IMR-90 (cell line): Measurements from ENCODE around the gene NDOR1. TPM values are rescaled to one million over a fixed set of nuclear protein-coding genes. Genes with fewer than 3 reads are reported as not detected.

ENCODE experiments used
- ATAC-seq: fragments of 200-7000 bp; cut with Tn5 transposase; 2 replicates; pipeline ENCODE4 v1.9.1; 2020; ENCODE audit warnings: low read depth, mild to moderate bottlenecking, moderate library complexity
- BruUV-seq: library from RNA; stranded (reverse); fragments of 400-500 nt; replicated peaks from 2 replicates; lab custom pipeline; 2021; lab: Mats Ljungman, UMichigan
- CTCF ChIA-PET: fragments of 300-600 bp; formaldehyde crosslinking; extraction: SDS; loops from one replicate; lab custom pipeline; 2021; ENCODE audit warnings: antibody characterized with exemption; lab: Yijun Ruan, JAX
- POLR2A ChIA-PET: fragments of 300-600 bp; sonication (Branson Sonifier 250); formaldehyde crosslinking; loops from one replicate; lab custom pipeline; 2022; ENCODE audit warnings: antibody characterized with exemption; ENCODE audit not compliant: unreplicated experiment; lab: Charles Lee
- DNase-seq: peaks from one replicate; pipeline ENCODE4 v3.0.0; 2013
- H2AFZ ChIP-seq: replicated peaks from 2 replicates; pipeline ENCODE3; 2013; ENCODE audit warnings: low read length, mild to moderate bottlenecking; ENCODE audit not compliant: poor library complexity
- H2AK5ac ChIP-seq: 2 replicates; pipeline ENCODE4 v1.6.1; 2013; ENCODE audit warnings: low read depth, low read length, inconsistent platforms
- H2AK9ac ChIP-seq: replicated peaks from 2 replicates; pipeline ENCODE3; 2013; ENCODE audit warnings: mild to moderate bottlenecking, low read depth, low read length, moderate library complexity; ENCODE audit not compliant: poor library complexity
- H2BK120ac ChIP-seq: 2 replicates; pipeline ENCODE4 v1.6.1; 2013; ENCODE audit warnings: low read depth, low read length, inconsistent platforms
- H2BK15ac ChIP-seq: 3 replicates; pipeline ENCODE4 v1.6.1; 2013; ENCODE audit warnings: low read depth, low read length, inconsistent platforms
- H2BK20ac ChIP-seq: 2 replicates; pipeline ENCODE4 v1.6.1; 2013; ENCODE audit warnings: low read depth, mild to moderate bottlenecking, inconsistent platforms, low read length, moderate library complexity
- H2BK5ac ChIP-seq: 2 replicates; pipeline ENCODE4 v1.6.1; 2013; ENCODE audit warnings: mild to moderate bottlenecking, low read depth, low read length, inconsistent platforms; ENCODE audit not compliant: poor library complexity, severe bottlenecking
- H3K14ac ChIP-seq: replicated peaks from 2 replicates; pipeline ENCODE4 v1.6.1; 2013; ENCODE audit warnings: low read depth, low read length, inconsistent platforms
- H3K18ac ChIP-seq: 2 replicates; pipeline ENCODE4 v1.6.1; 2013; ENCODE audit warnings: low read depth, low read length, control low read depth
- H3K23ac ChIP-seq: 2 replicates; pipeline ENCODE4 v1.6.1; 2013; ENCODE audit warnings: low read depth, low read length, inconsistent platforms
- H3K27ac ChIP-seq: 2 replicates; pipeline ENCODE4 v1.5.1; 2013; ENCODE audit warnings: mild to moderate bottlenecking, control low read depth, low read length; ENCODE audit not compliant: insufficient read depth
- H3K27me3 ChIP-seq: 2 replicates; pipeline ENCODE4 v1.6.1; 2013; ENCODE audit warnings: low read length; ENCODE audit not compliant: control insufficient read depth, insufficient read depth
- H3K36me3 ChIP-seq: 2 replicates; pipeline ENCODE4 v1.6.1; 2013; ENCODE audit warnings: low read length, mixed read lengths; ENCODE audit not compliant: control insufficient read depth, insufficient read depth
- H3K4ac ChIP-seq: 2 replicates; pipeline ENCODE4 v1.6.1; 2013; ENCODE audit warnings: low read depth, low read length, inconsistent platforms
- H3K4me1 ChIP-seq: 2 replicates; pipeline ENCODE4 v1.6.1; 2013; ENCODE audit warnings: low read length, mixed read lengths; ENCODE audit not compliant: control insufficient read depth, insufficient read depth
- H3K4me2 ChIP-seq: 2 replicates; pipeline ENCODE4 v1.6.1; 2013; ENCODE audit warnings: low read depth, mild to moderate bottlenecking, control low read depth, low read length, moderate library complexity
- H3K4me3 ChIP-seq: 2 replicates; pipeline ENCODE4 v1.5.1; 2013; ENCODE audit warnings: low read depth, mild to moderate bottlenecking, control low read depth, low read length, moderate library complexity; ENCODE audit not compliant: insufficient read depth
- H3K56ac ChIP-seq: 2 replicates; pipeline ENCODE4 v1.6.1; 2013; ENCODE audit warnings: low read length, inconsistent platforms; ENCODE audit not compliant: insufficient read depth; ENCODE audit errors: extremely low read depth
- H3K79me1 ChIP-seq, 2 experiments: 2 replicates each; pipeline ENCODE4 v1.6.1; 2013; ENCODE audit warnings: low read length in 2 of 2, inconsistent platforms in 1 of 2, low read depth in 1 of 2
- H3K9ac ChIP-seq: 2 replicates; pipeline ENCODE4 v1.6.1; 2013; ENCODE audit warnings: low read depth, low read length, control low read depth
- H3K9me1 ChIP-seq: 2 replicates; pipeline ENCODE4 v1.6.1; 2013; ENCODE audit warnings: low read length, inconsistent platforms; ENCODE audit not compliant: insufficient read depth
- H3K9me3 ChIP-seq: 2 replicates; pipeline ENCODE4 v1.6.1; 2013; ENCODE audit warnings: low read length; ENCODE audit not compliant: control insufficient read depth, insufficient read depth
- H4K20me1 ChIP-seq: 2 replicates; pipeline ENCODE4 v1.6.1; 2013; ENCODE audit warnings: low read length, inconsistent platforms; ENCODE audit not compliant: insufficient read depth
- H4K5ac ChIP-seq: 2 replicates; pipeline ENCODE4 v1.6.1; 2013; ENCODE audit warnings: mild to moderate bottlenecking, low read depth, low read length, control low read depth
- H4K8ac ChIP-seq, 2 experiments: 2 replicates each; pipeline ENCODE4 v1.6.1; 2013; ENCODE audit warnings: low read depth in 2 of 2, low read length in 2 of 2, control low read depth in 1 of 2, inconsistent platforms in 1 of 2
- H4K91ac ChIP-seq: 2 replicates; pipeline ENCODE4 v1.6.1; 2013; ENCODE audit warnings: low read depth, low read length, inconsistent platforms; ENCODE audit not compliant: insufficient read depth
- CEBPB ChIP-seq: IDR thresholded peaks from 2 replicates; pipeline ENCODE4 v1.6.1; 2012; ENCODE audit warnings: low read depth, low read length, improper control_type of control experiment
- FOS ChIP-seq: fragments of 150-350 bp; IDR thresholded peaks from 2 replicates; pipeline ENCODE4 v1.6.1; 2016; ENCODE audit warnings: low read depth, low read length
- MAFK ChIP-seq: IDR thresholded peaks from 2 replicates; pipeline ENCODE4 v1.6.1; 2012; ENCODE audit warnings: low read depth, low read length, improper control_type of control experiment
- MAZ ChIP-seq: IDR thresholded peaks from 2 replicates; pipeline ENCODE4 v1.6.1; 2012; ENCODE audit warnings: low read depth, mild to moderate bottlenecking, low read length, improper control_type of control experiment, moderate library complexity, borderline replicate concordance
- MXI1 ChIP-seq: IDR thresholded peaks from 2 replicates; pipeline ENCODE4 v1.6.1; 2012; ENCODE audit warnings: low read depth, mild to moderate bottlenecking, low read length, moderate library complexity, borderline replicate concordance
- NFE2L2 ChIP-seq: fragments of 150-350 bp; IDR thresholded peaks from 2 replicates; pipeline ENCODE4 v1.6.1; 2016; ENCODE audit warnings: low read depth, mild to moderate bottlenecking, low read length
- RAD21 ChIP-seq: IDR thresholded peaks from 2 replicates; pipeline ENCODE4 v1.6.1; 2012; ENCODE audit warnings: low read length, improper control_type of control experiment
- RFX5 ChIP-seq: IDR thresholded peaks from 2 replicates; pipeline ENCODE4 v1.8.0; 2012; ENCODE audit warnings: low read depth, mild to moderate bottlenecking, low read length, moderate library complexity
- SMC3 ChIP-seq: fragments of 150-350 bp; IDR thresholded peaks from 2 replicates; pipeline ENCODE4 v1.6.1; 2016; ENCODE audit warnings: low read depth, mild to moderate bottlenecking, antibody characterized with exemption, low read length, moderate library complexity
- WGBS, 2 experiments: methylation state at CpG; one replicate each; pipeline versions ENCODE4 v1.1.5 to v1.1.7; 2013; ENCODE audit warnings: missing lambda C conversion rate in 2 of 2; ENCODE audit not compliant: insufficient read length in 1 of 2; ENCODE audit errors: extremely low coverage in 2 of 2; 5-methylcytosine and 5-hydroxymethylcytosine counted together
- dilution Hi-C: fragments of 300-500 bp; cut with HindIII; formaldehyde crosslinking; loops from one replicate; pipeline ENCODE4 v1.14.3; 2018; ENCODE audit warnings: low sequenced_read_pairs; ENCODE audit not compliant: unreplicated experiment
- in situ Hi-C: fragments of 300-500 bp; cut with MboI; formaldehyde crosslinking; loops from 3 replicates; pipeline ENCODE4 v1.14.3; 2019; ENCODE audit warnings: low sequenced_read_pairs, inconsistent platforms, mixed read lengths
- intact Hi-C: fragments of 100-400 bp; cut with micrococcal nuclease; formaldehyde crosslinking; loops from 2 replicates; pipeline ENCODE4 v1.10.0; 2022
- polyA plus RNA-seq, 3 experiments: library from polyadenylated mRNA; depleted of rRNA; stranded (reverse); fragments of >200 nt; gene quantifications; 2 replicates each; pipeline ENCODE4 v1.2.3, GENCODE V29; 2012; ENCODE audit warnings: low replicate concordance in 1 of 3
- total RNA-seq: library from RNA; depleted of rRNA; stranded (reverse); fragments of >200 nt; gene quantifications from 2 replicates; pipeline ENCODE4 v1.2.3, GENCODE V29; 2012
- TF ChIP-seq, protein P1 (sequence below): conservative IDR thresholded peaks from 2 replicates; pipeline ENCODE4 v1.5.1; 2012; ENCODE audit warnings: mild to moderate bottlenecking, low read depth, low read length, improper control_type of control experiment
- TF ChIP-seq, protein P2 (sequence below): fragments of 150-350 bp; IDR thresholded peaks from 2 replicates; pipeline ENCODE4 v1.6.1; 2016; ENCODE audit warnings: low read depth, mild to moderate bottlenecking, low read length, moderate library complexity, borderline replicate concordance
- TF ChIP-seq, protein P3 (sequence below): fragments of 150-350 bp; IDR thresholded peaks from 2 replicates; pipeline ENCODE4 v1.6.1; 2017; ENCODE audit warnings: mild to moderate bottlenecking, antibody characterized with exemption, low read length, low read depth

NDOR1 gene
- total and polyA plus RNA-seq, 2 of the 4 experiments (the other 2 are of a cell fraction) = 0.90 to 10.6 TPM

DNA sequence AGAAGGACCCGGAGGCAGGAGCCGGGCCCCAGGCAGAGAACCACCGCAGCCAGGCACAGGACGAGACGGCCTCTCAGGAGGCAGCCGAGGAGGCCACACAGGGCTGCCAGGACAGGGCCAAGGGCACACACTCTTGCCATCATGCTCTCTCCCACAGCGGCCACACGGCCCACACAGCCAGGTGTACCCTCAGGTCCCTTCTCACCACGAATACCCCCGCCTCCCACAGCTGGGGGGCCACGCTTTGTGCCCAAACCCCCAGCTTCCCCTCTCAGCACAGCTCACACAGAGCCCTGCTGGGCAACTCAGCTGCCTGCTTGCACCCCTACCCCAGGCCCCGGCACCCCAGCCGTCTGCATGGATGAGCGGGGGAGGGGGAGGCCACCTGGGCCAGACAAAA, 11.7 kb upstream of the NDOR1 start:
- TF ChIP-seq, protein P1, sequence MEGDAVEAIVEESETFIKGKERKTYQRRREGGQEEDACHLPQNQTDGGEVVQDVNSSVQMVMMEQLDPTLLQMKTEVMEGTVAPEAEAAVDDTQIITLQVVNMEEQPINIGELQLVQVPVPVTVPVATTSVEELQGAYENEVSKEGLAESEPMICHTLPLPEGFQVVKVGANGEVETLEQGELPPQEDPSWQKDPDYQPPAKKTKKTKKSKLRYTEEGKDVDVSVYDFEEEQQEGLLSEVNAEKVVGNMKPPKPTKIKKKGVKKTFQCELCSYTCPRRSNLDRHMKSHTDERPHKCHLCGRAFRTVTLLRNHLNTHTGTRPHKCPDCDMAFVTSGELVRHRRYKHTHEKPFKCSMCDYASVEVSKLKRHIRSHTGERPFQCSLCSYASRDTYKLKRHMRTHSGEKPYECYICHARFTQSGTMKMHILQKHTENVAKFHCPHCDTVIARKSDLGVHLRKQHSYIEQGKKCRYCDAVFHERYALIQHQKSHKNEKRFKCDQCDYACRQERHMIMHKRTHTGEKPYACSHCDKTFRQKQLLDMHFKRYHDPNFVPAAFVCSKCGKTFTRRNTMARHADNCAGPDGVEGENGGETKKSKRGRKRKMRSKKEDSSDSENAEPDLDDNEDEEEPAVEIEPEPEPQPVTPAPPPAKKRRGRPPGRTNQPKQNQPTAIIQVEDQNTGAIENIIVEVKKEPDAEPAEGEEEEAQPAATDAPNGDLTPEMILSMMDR = no peak
- TF ChIP-seq CEBPB (no peak), NFE2L2 (no peak), MAZ (no peak), MAFK (no peak), MXI1 (no peak), FOS (no peak), RFX5 (no peak), RAD21 (no peak), SMC3 (no peak)
- TF ChIP-seq, protein P2, sequence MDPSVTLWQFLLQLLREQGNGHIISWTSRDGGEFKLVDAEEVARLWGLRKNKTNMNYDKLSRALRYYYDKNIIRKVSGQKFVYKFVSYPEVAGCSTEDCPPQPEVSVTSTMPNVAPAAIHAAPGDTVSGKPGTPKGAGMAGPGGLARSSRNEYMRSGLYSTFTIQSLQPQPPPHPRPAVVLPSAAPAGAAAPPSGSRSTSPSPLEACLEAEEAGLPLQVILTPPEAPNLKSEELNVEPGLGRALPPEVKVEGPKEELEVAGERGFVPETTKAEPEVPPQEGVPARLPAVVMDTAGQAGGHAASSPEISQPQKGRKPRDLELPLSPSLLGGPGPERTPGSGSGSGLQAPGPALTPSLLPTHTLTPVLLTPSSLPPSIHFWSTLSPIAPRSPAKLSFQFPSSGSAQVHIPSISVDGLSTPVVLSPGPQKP = no peak
- TF ChIP-seq, protein P3, sequence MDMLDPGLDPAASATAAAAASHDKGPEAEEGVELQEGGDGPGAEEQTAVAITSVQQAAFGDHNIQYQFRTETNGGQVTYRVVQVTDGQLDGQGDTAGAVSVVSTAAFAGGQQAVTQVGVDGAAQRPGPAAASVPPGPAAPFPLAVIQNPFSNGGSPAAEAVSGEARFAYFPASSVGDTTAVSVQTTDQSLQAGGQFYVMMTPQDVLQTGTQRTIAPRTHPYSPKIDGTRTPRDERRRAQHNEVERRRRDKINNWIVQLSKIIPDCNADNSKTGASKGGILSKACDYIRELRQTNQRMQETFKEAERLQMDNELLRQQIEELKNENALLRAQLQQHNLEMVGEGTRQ = no peak
- intact Hi-C loops (no loop called here), dilution Hi-C loops (no loop called here), in situ Hi-C loops (no loop called here)
- peaks cover 43% of the 10 kb centered on the region for H4K20me1 ChIP-seq
- no peak overlapping the region for H2BK5ac ChIP-seq
- CTCF ChIA-PET = no interaction called here
- 90% methylated on average over 2 of the region's 14 CpGs; no CpG with 5 or more reads in 1 of the 2 experiments for WGBS, 2 experiments
- H3K4ac ChIP-seq = no peak overlapping the region
- no peak overlapping the region for H3K23ac ChIP-seq
- no peak overlapping the region for H3K9ac ChIP-seq
- H3K14ac ChIP-seq = no peak overlapping the region
- POLR2A ChIA-PET = no interaction called here
- H2BK15ac ChIP-seq = no peak overlapping the region
- H2AK9ac ChIP-seq = no peak overlapping the region
- no peaks in the 10 kb centered on the region for H3K9me1 ChIP-seq
- H3K4me2 ChIP-seq = no peak overlapping the region
- no peaks in the 10 kb centered on the region for H3K9me3 ChIP-seq
- no peak overlapping the region for H2AFZ ChIP-seq
- no peak overlapping the region for H2BK20ac ChIP-seq
- H3K27ac ChIP-seq = no peak overlapping the region
- no peak overlapping the region for H2AK5ac ChIP-seq
- H4K8ac ChIP-seq = no peak overlapping the region
- no peak overlapping the region for H2BK120ac ChIP-seq
- peaks cover 10 to 76% of the 10 kb centered on the region in 2 experiments for H3K79me1 ChIP-seq
- no peak overlapping the region for H3K4me3 ChIP-seq
- no TSS peak for BruUV-seq
- no peak overlapping the region for H3K56ac ChIP-seq
- no peak overlapping the region for H4K91ac ChIP-seq
- peaks cover 26% of the 10 kb centered on the region for H3K36me3 ChIP-seq
- DNase-seq = no peak
- no peaks in the 10 kb centered on the region for H3K27me3 ChIP-seq
- H3K4me1 ChIP-seq = peaks cover 18% of the 10 kb centered on the region
- ATAC-seq = no peak
- no peak overlapping the region for H4K5ac ChIP-seq
- H3K18ac ChIP-seq = no peak overlapping the region
